GM12801 (cell line): Measurements from ENCODE around the gene TRPV4.

ENCODE experiments used
- CTCF ChIP-seq: IDR thresholded peaks from one replicate; pipeline ENCODE4 v1.5.1; 2011; ENCODE audit warnings: control low read depth; ENCODE audit not compliant: insufficient read length; ENCODE audit errors: extremely low read depth

The TRPV4 gene

DNA sequence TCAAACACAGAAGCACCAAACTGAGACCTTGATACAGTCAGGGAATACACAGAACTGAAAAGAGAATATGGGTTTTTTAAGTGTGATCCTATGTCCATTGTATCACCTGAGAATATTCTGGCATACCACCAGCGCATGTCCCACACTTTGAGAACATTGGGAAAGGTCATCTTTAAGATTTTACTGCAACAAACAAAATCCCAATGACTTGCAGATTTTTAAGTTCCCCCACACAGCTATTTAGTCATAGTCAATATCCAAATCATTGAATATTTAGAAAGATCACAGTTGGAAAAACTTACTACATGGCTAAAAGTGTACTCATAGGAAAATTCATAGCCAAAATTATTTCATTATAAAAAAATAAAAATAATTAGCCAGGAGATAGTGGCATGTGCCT, 54.5 kb downstream of the TRPV4 start:
- no peak for TF ChIP-seq CTCF

- no peak for TF ChIP-seq CTCF
Measured at GRCh38 chr12:109777544-109777943, 55.7 kb downstream of the TRPV4 start.

DNA sequence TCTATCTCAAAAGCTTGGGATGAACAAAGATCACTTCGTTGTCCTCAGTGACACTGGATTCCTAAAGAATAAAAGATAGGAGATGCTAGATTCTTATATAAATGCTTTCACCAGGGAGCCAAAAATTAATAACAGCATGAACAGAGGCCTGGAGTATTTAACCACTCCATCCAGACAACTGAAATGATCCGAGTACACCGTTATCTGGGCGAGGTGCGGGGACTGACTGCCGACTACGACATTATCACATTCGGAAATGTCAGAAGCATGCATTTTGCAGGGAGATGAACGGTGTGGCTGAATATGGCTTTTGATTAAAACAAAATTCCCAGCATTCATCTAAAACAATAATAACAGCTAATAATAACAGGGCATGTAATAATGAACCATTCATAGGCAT, 56.6 kb downstream of the TRPV4 start:
- no peak for TF ChIP-seq CTCF

DNA sequence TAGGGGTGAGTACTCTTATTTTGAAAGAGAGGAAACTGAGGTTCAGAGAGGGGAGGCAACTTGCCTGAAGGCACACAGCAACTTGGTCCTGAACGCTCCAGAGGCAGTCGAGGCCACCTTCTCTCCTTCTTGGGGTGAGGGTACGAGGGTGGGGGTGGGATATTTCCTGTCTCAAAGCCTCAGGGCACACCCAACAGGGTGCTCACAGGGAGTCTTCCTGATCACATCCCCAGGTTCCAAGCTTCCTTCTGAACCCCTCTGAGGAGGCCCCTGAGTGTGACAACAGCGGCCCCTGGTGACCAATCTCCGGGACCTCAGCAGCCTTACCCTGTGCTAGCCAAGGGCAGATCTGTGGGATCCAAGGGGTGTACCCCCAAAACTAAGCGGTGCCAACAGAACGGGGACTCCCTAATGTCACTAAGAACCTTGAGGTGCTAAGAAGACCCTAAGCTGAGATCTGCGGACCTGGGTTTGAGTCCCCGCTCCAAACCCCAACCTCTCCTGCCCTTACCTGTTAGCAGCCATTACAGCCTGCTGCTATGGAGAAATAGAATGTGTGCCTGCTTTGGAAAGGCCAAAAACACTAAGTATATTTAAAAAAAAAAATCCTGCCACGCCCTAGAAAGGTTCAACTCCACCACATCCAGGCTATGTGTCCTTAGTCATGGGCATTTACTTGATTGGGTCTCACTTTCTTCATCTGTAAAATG, 57.9 kb downstream of the TRPV4 start:
- TF ChIP-seq CTCF: no peak

- no peak for TF ChIP-seq CTCF
Measured at GRCh38 chr12:109773384-109774011, 59.7 kb downstream of the TRPV4 start.

DNA sequence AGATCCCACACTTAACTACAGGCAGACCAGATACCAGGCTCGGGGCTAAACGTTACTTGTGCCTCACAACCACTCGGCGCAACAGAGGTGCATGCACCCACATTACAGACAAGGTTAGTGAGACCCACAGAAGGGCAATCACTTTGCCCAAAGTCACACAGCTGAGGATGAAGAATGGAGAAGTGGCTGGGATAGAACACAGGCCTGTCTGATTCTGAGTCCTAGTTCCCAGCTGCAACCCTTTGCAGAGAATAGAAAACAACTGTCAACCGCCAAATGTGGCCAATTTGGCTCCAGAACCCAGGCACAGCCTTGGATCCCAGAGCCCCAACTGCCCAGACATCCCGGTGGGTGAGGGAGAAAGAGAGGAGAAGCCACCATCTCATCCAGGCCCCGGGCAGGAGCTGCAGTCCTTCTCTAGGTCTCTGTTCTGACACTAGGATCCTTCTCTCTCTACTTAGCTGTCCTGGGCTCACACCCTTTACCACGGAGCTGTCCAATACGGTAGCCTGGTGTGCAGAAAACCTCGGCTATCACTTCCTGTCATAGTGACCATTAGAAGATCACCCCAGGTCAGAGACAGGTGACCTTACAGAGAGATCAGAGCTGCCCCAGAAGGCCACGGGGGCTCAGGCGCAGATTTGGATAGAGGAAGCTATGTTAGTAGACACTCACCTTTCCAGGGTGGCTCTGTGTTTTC, 60.4 kb downstream of the TRPV4 start:
- no peak for TF ChIP-seq CTCF

DNA sequence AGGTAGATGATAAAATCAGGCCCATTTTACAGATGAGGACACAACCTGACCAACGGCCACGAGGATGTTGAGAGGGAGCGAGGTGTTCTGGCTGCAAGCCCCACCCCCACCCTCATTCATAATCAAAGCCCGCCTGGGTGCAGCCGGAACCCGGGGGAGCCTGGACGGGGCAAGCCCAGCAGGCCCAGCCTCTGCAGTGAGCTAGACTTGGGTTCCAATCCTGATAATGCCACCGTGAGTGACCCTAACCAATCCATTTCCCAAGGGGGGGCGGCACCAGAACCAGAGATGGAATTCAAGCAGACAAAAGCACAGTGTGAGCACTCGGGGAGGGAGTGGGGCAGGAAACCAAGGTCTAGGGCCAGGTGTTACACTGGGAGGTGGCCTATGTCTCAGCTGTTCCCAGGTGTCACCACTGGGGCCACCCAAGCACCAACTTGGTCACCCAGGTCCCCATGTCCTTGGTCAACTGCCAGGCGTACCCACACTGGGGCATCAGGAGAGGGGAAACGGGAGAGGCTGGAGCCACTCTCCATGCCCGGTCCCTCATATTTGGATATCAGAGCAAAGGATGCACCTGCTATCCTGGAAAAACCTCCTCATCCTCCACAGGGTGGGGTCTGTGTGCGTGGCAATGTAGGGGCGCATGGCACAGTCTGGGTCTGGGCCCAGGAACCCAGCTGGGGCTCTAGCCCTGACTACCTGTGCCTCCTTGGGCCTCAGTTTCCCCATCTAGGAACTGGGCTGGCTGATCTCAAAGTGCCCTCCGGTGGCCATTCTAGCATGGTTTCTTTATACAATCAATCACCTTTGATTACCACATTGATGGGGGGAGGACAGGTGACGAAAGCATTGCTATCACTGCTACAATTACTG, 61.2 kb downstream of the TRPV4 start:
- TF ChIP-seq CTCF: no peak
